Aorta (tissue), 5 donors: ENCODE results near the gene PINLYP. TPM values are rescaled to one million over a fixed set of nuclear protein-coding genes. Genes with fewer than 3 reads are reported as not detected.

Experiments used
- ATAC-seq: fragments of 200-7000 bp; cut with Tn5 transposase; one replicate; pipeline ENCODE4 v1.9.1; 2022; ENCODE audit warnings: moderate library complexity; ENCODE audit not compliant: low FRiP score
- DNase-seq, 2 donors: peaks; one replicate each; pipeline ENCODE4 v3.0.0-alpha.2; 2020
- H3K27ac ChIP-seq, 2 donors: one replicate each; pipeline ENCODE4 v1.5.1; 2013; ENCODE audit warnings: low read length in 2 of 2, mild to moderate bottlenecking in 2 of 2, moderate library complexity in 2 of 2, control low read depth in 1 of 2, inconsistent platforms in 1 of 2, low read depth in 1 of 2
- H3K27me3 ChIP-seq, 2 donors: one replicate each; pipeline ENCODE4 v1.6.1; 2013; ENCODE audit warnings: control low read depth in 1 of 2, low read length in 1 of 2, mild to moderate bottlenecking in 1 of 2, moderate library complexity in 1 of 2; ENCODE audit not compliant: insufficient read depth in 2 of 2, control insufficient read depth in 1 of 2
- H3K36me3 ChIP-seq, 2 donors: one replicate each; pipeline ENCODE4 v1.6.1; 2013; ENCODE audit warnings: control low read depth in 1 of 2, low read length in 1 of 2, mild to moderate bottlenecking in 1 of 2; ENCODE audit not compliant: insufficient read depth in 2 of 2, control insufficient read depth in 1 of 2
- H3K4me1 ChIP-seq, 2 donors: one replicate each; pipeline ENCODE4 v1.6.1; 2013; ENCODE audit warnings: low read length in 2 of 2, control low read depth in 1 of 2, mild to moderate bottlenecking in 1 of 2, moderate library complexity in 1 of 2; ENCODE audit not compliant: insufficient read depth in 2 of 2, control insufficient read depth in 1 of 2
- H3K4me3 ChIP-seq, 2 donors: one replicate each; pipeline ENCODE4 v1.5.1; 2013; ENCODE audit warnings: low read length in 2 of 2, control low read depth in 1 of 2, mild to moderate bottlenecking in 1 of 2
- H3K9me3 ChIP-seq: one replicate; pipeline ENCODE4 v1.6.1; 2013; ENCODE audit warnings: mild to moderate bottlenecking, low read length; ENCODE audit not compliant: control insufficient read depth
- WGBS, 2 donors: extraction: QIAGEN DNeasy Blood & Tissue Kit; methylation state at CpG; one replicate each; pipeline ENCODE4 v1.1.7; 2013; 5-methylcytosine and 5-hydroxymethylcytosine counted together
- intact Hi-C, 2 donors: fragments of 100-400 bp; cut with DNase I; formaldehyde crosslinking; loops; one replicate each; pipeline versions ENCODE4 v1.14.2 to v1.15.0; 2022
- polyA plus RNA-seq, 2 donors: library from polyadenylated mRNA; stranded (reverse); fragments of 200-250 nt; gene quantifications; one replicate each; pipeline ENCODE4 v1.2.3, GENCODE V29; 2013
- total RNA-seq, 2 donors: library from RNA; stranded (reverse); fragmentation: NEBNext Ultra II Directional; extraction: Animal tissue kit (Norgen Biotek cat#: 25700); gene quantifications; one replicate each; pipeline ENCODE4 v1.2.1, GENCODE V29; 2021
- donor health status: healthy with polysubstance abuse.
- donor health status: Bipolar disorder and iron deficiency.
- donor health status: DM: no; HTN: no; CAD: no.
- donor health status: DM: no; HTN: no; CAD: no.
- donor health status: DM: yes; HTN: yes; CAD: no.

Gene PINLYP
- total and polyA plus RNA-seq, 4 donors, result 8.2 to 22.9 (median 15.5) TPM

DNA sequence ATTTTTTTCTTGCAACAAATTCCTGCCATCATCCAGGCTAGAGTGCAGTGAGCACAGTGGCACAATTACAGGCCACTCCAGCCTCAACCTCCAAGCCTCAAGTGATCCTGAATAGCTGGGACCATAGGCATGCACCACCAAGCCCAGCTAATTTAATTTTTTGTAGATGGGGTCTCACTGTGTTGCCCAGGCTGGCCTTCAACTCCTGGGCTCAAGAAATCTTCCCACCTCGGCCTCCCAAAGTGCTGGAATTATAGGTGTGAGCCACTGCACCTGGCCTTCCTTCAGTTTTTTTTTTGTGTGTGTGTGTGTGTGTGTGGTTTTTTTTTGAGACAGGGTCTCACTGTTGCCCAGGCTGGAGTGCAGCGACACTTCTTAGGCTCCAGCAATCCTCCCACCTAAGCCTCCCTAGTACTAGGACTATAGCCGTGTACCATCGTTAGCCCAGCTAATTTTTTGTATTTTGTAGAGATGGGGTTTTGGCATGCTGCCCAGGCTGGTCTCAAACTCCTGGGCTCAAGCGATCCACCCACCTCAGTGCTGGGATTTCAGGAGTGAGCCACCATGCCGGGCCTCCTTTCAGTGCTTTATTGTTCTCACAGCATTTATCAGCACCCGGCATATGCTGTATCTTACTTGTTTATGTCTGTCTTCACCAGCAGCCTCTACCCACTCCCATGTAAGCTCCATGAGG lies 30.4 kb downstream of the PINLYP start:
- intact Hi-C loops, result no loop called here
- Histone ChIP-seq H3K36me3 (peaks cover 2 to 3% of the 10 kb centered on the region in 2 donors), H3K4me1 (no peaks in the 10 kb centered on the region), H3K27ac (no peak overlapping the region), H3K9me3 (no peaks in the 10 kb centered on the region), H3K27me3 (no peaks in the 10 kb centered on the region), H3K4me3 (no peak overlapping the region)
- DNase-seq, result no peak
- ATAC-seq, result no peak
- 79 to 85% methylated on average over 7 of the region's 7 CpGs for WGBS, 2 donors

DNA sequence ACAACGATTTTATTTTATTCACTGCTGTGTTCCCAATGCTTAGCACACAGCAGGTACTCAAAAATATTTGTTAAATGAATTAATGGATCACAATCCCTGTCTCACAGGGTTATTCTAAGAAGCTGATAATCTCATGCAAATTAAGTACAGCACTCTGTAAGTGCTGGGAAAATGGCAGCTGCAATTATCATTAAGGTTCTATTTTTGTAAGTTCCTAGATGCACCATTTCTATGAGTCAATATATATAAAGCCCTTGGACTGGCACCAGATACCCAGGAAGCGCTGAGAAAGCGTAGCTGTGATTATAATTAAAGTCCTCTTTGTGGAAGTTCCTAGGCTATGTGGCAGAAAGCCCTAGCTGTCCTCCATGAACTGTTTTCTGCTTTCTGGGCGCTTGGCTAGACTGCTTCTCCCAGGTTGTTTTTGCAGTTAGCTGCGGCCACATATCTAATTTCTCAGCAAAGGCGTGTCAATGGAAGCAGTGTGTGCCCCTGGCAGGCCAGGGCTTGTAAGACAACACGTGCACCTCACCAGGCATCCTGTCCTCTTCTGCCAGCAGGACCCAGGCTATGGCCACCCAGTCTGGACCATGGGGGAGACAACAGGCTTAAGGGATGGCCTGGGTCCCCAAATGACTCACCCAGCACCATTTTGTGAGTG lies 31.1 kb downstream of the PINLYP start:
- no peaks in the 10 kb centered on the region for H3K9me3 ChIP-seq
- 88 to 91% methylated on average over 7 of the region's 7 CpGs for WGBS, 2 donors
- H3K4me3 ChIP-seq, result no peak overlapping the region
- H3K27ac ChIP-seq, result no peak overlapping the region
- no peak for DNase-seq
- no peak for ATAC-seq
- intact Hi-C loops, result no loop called here
- no peaks in the 10 kb centered on the region for H3K27me3 ChIP-seq
- no peaks in the 10 kb centered on the region for H3K4me1 ChIP-seq
- H3K36me3 ChIP-seq, result peaks cover 2 to 3% of the 10 kb centered on the region in 2 donors

DNA sequence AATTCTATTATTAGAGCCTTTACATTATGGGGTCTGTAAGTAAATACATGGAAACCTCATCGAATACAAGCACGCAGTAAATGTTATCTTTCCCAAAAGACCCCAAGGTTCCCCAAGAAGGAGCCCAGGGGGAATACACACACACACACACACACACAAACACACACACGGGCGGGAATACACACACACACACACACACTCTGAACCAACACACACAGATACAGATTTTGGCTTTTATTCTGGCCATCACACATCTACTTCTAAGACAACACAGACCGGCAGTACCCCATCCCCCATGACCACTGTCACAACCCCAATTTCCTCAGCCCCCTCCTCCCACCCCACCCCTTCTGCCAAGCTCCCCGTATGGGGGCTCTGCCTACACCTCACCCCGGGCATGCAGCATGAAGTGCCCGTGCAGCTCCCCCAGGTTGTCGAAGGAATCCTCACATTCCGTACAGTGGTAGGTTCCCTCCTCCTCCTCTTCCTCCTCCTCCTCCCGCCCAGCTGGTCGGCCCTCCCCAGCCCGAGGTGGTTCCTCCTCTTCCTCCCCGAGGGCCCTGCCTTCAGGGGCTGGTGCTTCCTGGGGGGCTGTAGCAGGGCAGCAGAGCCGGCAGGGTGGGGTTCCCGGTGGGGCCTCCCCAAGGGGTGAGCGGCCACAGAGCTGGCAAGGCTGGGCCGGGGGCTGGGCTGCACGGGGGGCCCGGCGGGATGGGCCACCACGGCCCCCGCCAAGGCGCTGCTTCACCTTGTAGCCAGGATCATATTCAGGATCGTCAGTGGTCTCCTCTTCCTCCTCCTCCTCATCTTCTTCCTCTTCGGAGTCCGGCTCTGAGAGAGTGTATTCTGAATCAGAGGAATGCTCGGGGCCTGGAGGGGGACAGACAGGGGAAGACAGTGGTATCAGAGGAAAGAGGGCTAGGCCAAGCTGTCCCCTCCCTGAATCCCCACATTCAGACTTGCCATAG lies 31.9 kb downstream of the PINLYP start:
- Histone ChIP-seq H3K27me3 (no peaks in the 10 kb centered on the region), H3K4me3 (no peak overlapping the region), H3K9me3 (no peaks in the 10 kb centered on the region), H3K36me3 (peaks cover 1 to 2% of the 10 kb centered on the region in 2 donors), H3K4me1 (no peaks in the 10 kb centered on the region), H3K27ac (no peak overlapping the region)
- intact Hi-C loops, result no loop called here
- ATAC-seq (no peak), DNase-seq (no peak)
- 81% methylated on average over 28 of the region's 28 CpGs for WGBS, 2 donors

DNA sequence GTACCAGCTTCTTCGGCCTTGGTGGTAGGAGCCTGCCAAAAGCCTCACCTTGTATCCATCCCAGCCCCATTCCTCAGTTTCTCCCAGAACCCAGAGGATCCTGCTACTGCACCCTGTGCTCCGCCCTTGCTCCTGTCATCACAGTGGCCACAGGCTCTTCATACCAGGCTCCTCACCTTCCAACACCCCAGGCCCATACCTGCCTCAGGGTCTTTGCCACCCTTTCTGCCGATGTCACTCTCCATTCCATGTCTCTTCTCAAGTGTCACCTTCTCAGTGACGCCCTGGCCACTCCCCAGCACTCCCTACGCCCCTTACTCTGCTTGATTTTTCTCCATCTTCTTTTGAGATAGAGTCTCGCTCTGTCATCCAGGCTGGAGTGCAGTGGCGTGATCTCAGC lies 34.3 kb downstream of the PINLYP start:
- WGBS, 2 donors, result 89 to 90% methylated on average over 7 of the region's 7 CpGs
- no peak overlapping the region for H3K4me3 ChIP-seq
- no peak overlapping the region for H3K27ac ChIP-seq
- peaks cover 0 to 2% of the 10 kb centered on the region in 2 donors for H3K36me3 ChIP-seq
- no peaks in the 10 kb centered on the region for H3K4me1 ChIP-seq
- no peaks in the 10 kb centered on the region for H3K27me3 ChIP-seq
- DNase-seq (no peak), ATAC-seq (no peak)
- intact Hi-C loops, result no loop called here
- H3K9me3 ChIP-seq, result no peaks in the 10 kb centered on the region

DNA sequence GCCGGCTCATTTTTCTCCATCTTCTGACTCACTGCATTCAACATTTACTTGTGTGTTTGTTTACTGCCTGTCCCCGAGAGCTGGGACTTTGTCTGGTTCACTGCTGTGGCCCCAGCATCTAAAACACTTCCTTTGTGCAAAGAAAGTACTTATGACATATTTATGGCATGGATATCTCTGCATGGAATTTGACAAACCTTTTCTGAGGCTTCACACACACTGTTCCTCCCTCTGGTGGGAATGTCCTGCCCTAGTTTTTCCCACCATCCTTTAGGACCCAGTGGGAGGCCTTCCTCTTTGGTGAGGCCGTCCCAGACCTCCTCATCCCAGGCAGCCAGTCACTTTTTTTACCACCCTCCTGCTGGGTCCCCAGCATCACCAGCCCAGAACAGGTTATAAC lies 34.9 kb downstream of the PINLYP start:
- WGBS, 2 donors, result 53 to 59% methylated on average over 3 of the region's 3 CpGs
- H3K36me3 ChIP-seq, result peaks cover 0 to 2% of the 10 kb centered on the region in 2 donors

DNA sequence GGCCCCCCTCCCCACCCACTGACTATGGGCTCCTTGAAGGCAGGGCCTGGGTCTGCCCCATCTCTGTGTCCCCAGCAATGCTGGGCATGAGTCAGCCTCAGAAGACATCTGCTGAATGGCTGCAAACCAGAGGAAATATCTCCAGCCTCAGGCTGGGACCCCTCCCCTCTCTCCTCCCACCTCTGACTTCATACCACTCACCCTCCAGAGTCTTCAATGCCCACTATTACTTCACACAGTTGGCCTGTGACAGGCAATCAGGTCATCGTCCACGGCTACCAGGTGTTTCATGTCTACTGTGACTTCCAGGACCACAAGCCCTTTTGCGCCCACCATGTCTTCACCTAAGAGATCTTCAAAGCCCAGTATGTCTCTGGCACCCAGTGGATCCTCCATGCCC lies 36.2 kb downstream of the PINLYP start, which contains the start of gene SRRM5:
SRRM5 (plus strand) TSS at position 301 of the 400 bp plus-strand sequence; CDS start at position 335, 34 bp downstream.
- no peak for ATAC-seq
- whole genome bisulfite sequencing, 2 donors, result 90 to 98% methylated on average over 3 of the region's 3 CpGs
- intact Hi-C loops, result no loop called here
- Histone ChIP-seq H3K9me3 (no peaks in the 10 kb centered on the region), H3K36me3 (peaks cover 0 to 2% of the 10 kb centered on the region in 2 donors), H3K4me3 (no peak within 1 kb of the TSS), H3K27me3 (no peaks in the 10 kb centered on the region), H3K4me1 (no peaks in the 10 kb centered on the region), H3K27ac (no peak within 1 kb of the TSS)
- DNase-seq, result no peak

More for the DNA sequence above, 34.9 kb downstream of the PINLYP start:
- no peaks in the 10 kb centered on the region for H3K4me1 ChIP-seq
- no peak overlapping the region for H3K4me3 ChIP-seq
- intact Hi-C loops, result no loop called here
- ATAC-seq (no peak), DNase-seq (no peak)
- H3K27me3 ChIP-seq, result no peaks in the 10 kb centered on the region
- H3K27ac ChIP-seq, result no peak overlapping the region
- H3K9me3 ChIP-seq, result no peaks in the 10 kb centered on the region

DNA sequence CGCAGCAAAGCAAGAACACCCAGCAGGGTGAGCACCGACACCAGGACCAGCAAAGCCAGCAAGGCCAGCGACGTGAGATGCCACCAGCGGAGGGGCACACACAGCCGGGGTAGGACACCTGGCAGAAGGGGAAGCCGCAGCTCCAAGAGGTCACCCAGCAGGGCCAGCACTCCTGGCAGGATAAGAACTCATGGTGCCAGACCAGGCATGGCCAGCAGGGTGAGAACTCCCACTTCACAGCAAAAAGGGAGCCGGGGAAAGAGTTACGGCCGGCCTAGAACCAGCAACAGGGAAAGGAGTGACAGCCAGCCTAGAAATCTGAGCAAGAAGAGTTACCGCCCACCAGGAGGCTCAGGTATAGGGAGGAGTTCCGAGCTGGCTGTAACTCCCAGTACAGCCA lies 36.8 kb downstream of the PINLYP start:
- DNase-seq (no peak), ATAC-seq (no peak)
- no peak overlapping the region for H3K4me3 ChIP-seq
- 95% methylated on average over 12 of the region's 12 CpGs for WGBS, 2 donors
- H3K9me3 ChIP-seq, result no peaks in the 10 kb centered on the region
- no peaks in the 10 kb centered on the region for H3K4me1 ChIP-seq
- H3K27me3 ChIP-seq, result no peaks in the 10 kb centered on the region
- intact Hi-C loops, result no loop called here
- H3K27ac ChIP-seq, result no peak overlapping the region
- peaks cover 0 to 2% of the 10 kb centered on the region in 2 donors for H3K36me3 ChIP-seq

DNA sequence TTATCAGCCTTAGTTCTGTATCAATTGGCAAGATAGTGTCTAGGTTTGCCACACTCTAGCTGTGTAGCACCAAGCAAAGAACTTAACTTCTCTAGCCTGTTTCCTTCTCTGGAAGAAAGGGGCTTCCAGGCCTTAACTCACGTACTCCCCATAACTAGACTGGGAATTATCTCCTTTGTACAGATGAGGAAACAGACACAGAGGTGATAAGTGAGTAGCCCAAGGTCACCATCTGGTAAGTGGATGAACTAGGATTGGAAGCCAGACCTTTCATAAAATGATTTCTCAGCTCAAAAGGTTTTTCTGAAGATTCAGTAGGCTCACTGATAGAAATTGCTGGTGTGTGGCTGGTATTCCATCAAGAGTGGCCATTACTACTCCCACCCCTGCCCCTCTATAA lies 40.7 kb downstream of the PINLYP start:
- H3K9me3 ChIP-seq, result no peaks in the 10 kb centered on the region
- no peak overlapping the region for H3K27ac ChIP-seq
- intact Hi-C loops, result no loop called here
- DNase-seq (no peak), ATAC-seq (no peak)
- H3K4me3 ChIP-seq, result no peak overlapping the region
- WGBS, 2 donors, result 79% methylated on average over 1 of the region's 1 CpG
- no peaks in the 10 kb centered on the region for H3K27me3 ChIP-seq
- peaks cover 0 to 2% of the 10 kb centered on the region in 2 donors for H3K36me3 ChIP-seq
- H3K4me1 ChIP-seq, result no peaks in the 10 kb centered on the region
